Astrocyte (in vitro differentiated cells and primary cell): Measurements from ENCODE around the gene FAP.
A peak's percentile ranks its signal among the peaks of the same experiment; 100 is the strongest.

Experiments used
- EZH2 ChIP-seq: IDR thresholded peaks from 2 replicates; pipeline ENCODE4 v1.6.1; 2012; ENCODE audit warnings: mild to moderate bottlenecking, low read length, inconsistent platforms; ENCODE audit not compliant: insufficient read depth
- TF ChIP-seq, protein P1 (sequence below): IDR thresholded peaks from 2 replicates; pipeline ENCODE4 v1.5.1; 2011; ENCODE audit warnings: low read depth, mild to moderate bottlenecking, inconsistent platforms, low read length, moderate library complexity; ENCODE audit not compliant: insufficient read depth

- TF ChIP-seq, protein P1, sequence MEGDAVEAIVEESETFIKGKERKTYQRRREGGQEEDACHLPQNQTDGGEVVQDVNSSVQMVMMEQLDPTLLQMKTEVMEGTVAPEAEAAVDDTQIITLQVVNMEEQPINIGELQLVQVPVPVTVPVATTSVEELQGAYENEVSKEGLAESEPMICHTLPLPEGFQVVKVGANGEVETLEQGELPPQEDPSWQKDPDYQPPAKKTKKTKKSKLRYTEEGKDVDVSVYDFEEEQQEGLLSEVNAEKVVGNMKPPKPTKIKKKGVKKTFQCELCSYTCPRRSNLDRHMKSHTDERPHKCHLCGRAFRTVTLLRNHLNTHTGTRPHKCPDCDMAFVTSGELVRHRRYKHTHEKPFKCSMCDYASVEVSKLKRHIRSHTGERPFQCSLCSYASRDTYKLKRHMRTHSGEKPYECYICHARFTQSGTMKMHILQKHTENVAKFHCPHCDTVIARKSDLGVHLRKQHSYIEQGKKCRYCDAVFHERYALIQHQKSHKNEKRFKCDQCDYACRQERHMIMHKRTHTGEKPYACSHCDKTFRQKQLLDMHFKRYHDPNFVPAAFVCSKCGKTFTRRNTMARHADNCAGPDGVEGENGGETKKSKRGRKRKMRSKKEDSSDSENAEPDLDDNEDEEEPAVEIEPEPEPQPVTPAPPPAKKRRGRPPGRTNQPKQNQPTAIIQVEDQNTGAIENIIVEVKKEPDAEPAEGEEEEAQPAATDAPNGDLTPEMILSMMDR, result peak; percentile 89
- no peak for TF ChIP-seq EZH2
Measured at GRCh38 chr2:162221064-162221463, 22.2 kb downstream of the FAP start.
